KMS-11 (cell line): ENCODE measurements around the gene C9orf78.

Experiments used
- H2AFZ ChIP-seq: fragments of 200-600 bp; sonication (generic); 2 replicates; pipeline ENCODE4 v1.6.1; 2016; ENCODE audit warnings: antibody characterized with exemption, mixed run types, low read depth
- H3K27ac ChIP-seq: fragments of 200-600 bp; sonication (generic); 2 replicates; pipeline ENCODE4 v1.6.1; 2016; ENCODE audit warnings: mild to moderate bottlenecking, mixed run types
- H3K27me3 ChIP-seq: fragments of 200-600 bp; sonication (generic); 2 replicates; pipeline ENCODE4 v1.6.1; 2017; ENCODE audit warnings: mild to moderate bottlenecking, low read depth, mixed run types, moderate library complexity; ENCODE audit not compliant: insufficient read depth
- H3K36me3 ChIP-seq: fragments of 200-600 bp; sonication (generic); 2 replicates; pipeline ENCODE4 v1.6.1; 2017; ENCODE audit warnings: mild to moderate bottlenecking, mixed run types; ENCODE audit not compliant: insufficient read depth
- H3K4me1 ChIP-seq: fragments of 200-600 bp; sonication (generic); 2 replicates; pipeline ENCODE4 v1.6.1; 2016; ENCODE audit warnings: mild to moderate bottlenecking, low read depth, mixed run types; ENCODE audit not compliant: poor library complexity, severe bottlenecking
- H3K4me2 ChIP-seq: fragments of 200-600 bp; sonication (generic); 2 replicates; pipeline ENCODE4 v1.7.0; 2016; ENCODE audit warnings: mild to moderate bottlenecking, mixed run types
- H3K4me3 ChIP-seq: fragments of 200-600 bp; sonication (generic); IDR thresholded peaks from 2 replicates; pipeline ENCODE4 v1.6.1; 2017; ENCODE audit warnings: low read depth, low read length, mixed read lengths; ENCODE audit not compliant: insufficient read depth
- H3K79me2 ChIP-seq: fragments of 200-600 bp; sonication (generic); 2 replicates; pipeline ENCODE4 v1.6.1; 2016; ENCODE audit warnings: low read depth, mixed run types; ENCODE audit not compliant: insufficient read depth
- H3K9ac ChIP-seq: fragments of 200-600 bp; sonication (generic); 2 replicates; pipeline ENCODE4 v1.6.1; 2016; ENCODE audit warnings: mild to moderate bottlenecking, mixed run types
- H4K20me1 ChIP-seq: fragments of 200-600 bp; sonication (generic); 2 replicates; pipeline ENCODE4 v1.6.1; 2016; ENCODE audit warnings: mild to moderate bottlenecking, mixed run types; ENCODE audit not compliant: insufficient read depth
- CTCF ChIP-seq: fragments of 200-600 bp; sonication (generic); conservative IDR thresholded peaks from 2 replicates; pipeline ENCODE4 v1.6.1; 2017; ENCODE audit warnings: low read depth, mild to moderate bottlenecking, antibody characterized with exemption, low read length, moderate library complexity, mixed read lengths

The C9orf78 gene

GRCh38 chr9:129839324-129840023 lies 4.4 kb upstream of the C9orf78 start:
- H2AFZ ChIP-seq: no peak overlapping the region
- TF ChIP-seq CTCF: no peak
- H3K4me1 ChIP-seq: peaks cover 8% of the 10 kb centered on the region
- H3K36me3 ChIP-seq: no peaks in the 10 kb centered on the region
- H3K27ac ChIP-seq: no peak overlapping the region
- H3K4me2 ChIP-seq: no peak overlapping the region
- no peak overlapping the region for H3K9ac ChIP-seq
- H4K20me1 ChIP-seq: no peaks in the 10 kb centered on the region
- H3K4me3 ChIP-seq: no peak overlapping the region
- H3K27me3 ChIP-seq: no peaks in the 10 kb centered on the region
- H3K79me2 ChIP-seq: peaks cover 6% of the 10 kb centered on the region; the same call in 1 of the 2 replicates

- Histone ChIP-seq H3K4me1 (peaks cover 11% of the 10 kb centered on the region), H3K4me2 (no peak overlapping the region), H3K27ac (no peak overlapping the region), H3K9ac (no peak overlapping the region), H3K36me3 (no peaks in the 10 kb centered on the region), H3K4me3 (no peak overlapping the region), H2AFZ (no peak overlapping the region), H4K20me1 (no peaks in the 10 kb centered on the region), H3K27me3 (no peaks in the 10 kb centered on the region), H3K79me2 (peaks cover 12% of the 10 kb centered on the region; the same call in 1 of the 2 replicates)
- no peak for TF ChIP-seq CTCF
These were observed 3.7 kb upstream of the C9orf78 start for GRCh38 chr9:129838707-129839259.

GRCh38 chr9:129836311-129837007 lies 1.4 kb upstream of the C9orf78 start:
- Histone ChIP-seq H3K4me2 (peak overlapping the region; percentile 87), H4K20me1 (no peaks in the 10 kb centered on the region), H3K27me3 (no peaks in the 10 kb centered on the region), H3K27ac (no peak overlapping the region), H3K4me1 (peaks cover 12% of the 10 kb centered on the region), H3K4me3 (no peak overlapping the region), H3K79me2 (peaks cover 20% of the 10 kb centered on the region; the same call in 1 of the 2 replicates), H2AFZ (no peak overlapping the region; the same call in 1 of the 2 replicates), H3K36me3 (no peaks in the 10 kb centered on the region; the same call in 1 of the 2 replicates), H3K9ac (no peak overlapping the region; the same call in 1 of the 2 replicates)
- no peak for TF ChIP-seq CTCF

GRCh38 chr9:129835860-129836223 lies 767 bp upstream of the C9orf78 start:
- H3K27me3 ChIP-seq: no peaks in the 10 kb centered on the region
- TF ChIP-seq CTCF: no peak
- peaks cover 20% of the 10 kb centered on the region; the same call in 1 of the 2 replicates for H3K79me2 ChIP-seq
- H3K27ac ChIP-seq: no peak overlapping the region
- H2AFZ ChIP-seq: peak overlapping the region; percentile 97
- H3K4me3 ChIP-seq: no peak overlapping the region
- no peaks in the 10 kb centered on the region; the same call in 1 of the 2 replicates for H3K36me3 ChIP-seq
- peaks cover 12% of the 10 kb centered on the region for H3K4me1 ChIP-seq
- peak overlapping the region; percentile 87 for H3K4me2 ChIP-seq
- no peaks in the 10 kb centered on the region for H4K20me1 ChIP-seq
- peak overlapping the region; percentile 74 for H3K9ac ChIP-seq
